GM12873 (cell line): ENCODE results near the gene XRCC1.

ENCODE experiments used
- CTCF ChIP-seq: IDR thresholded peaks from 2 replicates; pipeline ENCODE4 v1.5.1; 2012; ENCODE audit warnings: low read depth, mild to moderate bottlenecking, moderate library complexity, low read length, control low read depth; ENCODE audit not compliant: insufficient read depth; ENCODE audit errors: missing control alignments

XRCC1 gene

GRCh38 chr19:43564800-43565199 is 10.5 kb downstream of the XRCC1 start:
- TF ChIP-seq CTCF, result no peak

GRCh38 chr19:43563816-43564457 is 11.4 kb downstream of the XRCC1 start:
- no peak for TF ChIP-seq CTCF

- no peak for TF ChIP-seq CTCF
These were observed 12.6 kb downstream of the XRCC1 start for GRCh38 chr19:43562698-43563241.

GRCh38 chr19:43562226-43562697 is 13.1 kb downstream of the XRCC1 start:
- TF ChIP-seq CTCF, result no peak

- no peak for TF ChIP-seq CTCF
These were observed 14.0 kb downstream of the XRCC1 start for GRCh38 chr19:43561139-43561970.

GRCh38 chr19:43560687-43561086 is 14.6 kb downstream of the XRCC1 start:
- peak; percentile 1 for TF ChIP-seq CTCF

- TF ChIP-seq CTCF, result peak; percentile 96
These were observed 20.0 kb downstream of the XRCC1 start for GRCh38 chr19:43555185-43555770.
